Astrocyte of the hippocampus (primary cell): ENCODE measurements around the gene HNRNPM.

ENCODE experiments used
- DNase-seq: peaks from one replicate; pipeline ENCODE4 v3.0.0; 2011; ENCODE audit warnings: low read depth, low spot score

The HNRNPM gene

DNA sequence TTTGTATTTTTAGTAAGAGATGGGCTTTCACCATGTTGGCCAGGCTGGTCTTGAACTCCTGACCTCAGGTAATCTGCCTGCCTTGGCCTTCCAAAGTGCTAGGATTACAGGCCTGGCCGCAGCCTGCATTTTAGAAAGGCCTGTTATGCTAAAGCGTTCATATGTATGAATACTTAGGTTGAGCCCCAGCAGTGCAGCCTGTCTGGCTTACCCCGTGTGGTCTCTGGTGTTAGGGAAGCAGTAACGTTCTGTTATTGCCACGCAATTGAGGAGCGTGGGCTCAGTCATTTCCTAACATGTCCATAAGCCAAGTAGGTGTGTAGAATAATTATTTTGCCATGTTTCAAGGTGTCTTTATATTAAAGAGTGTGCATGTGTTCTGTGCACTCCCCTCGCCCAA, 14.3 kb downstream of the HNRNPM start:
- DNase-seq: no peak

DNA sequence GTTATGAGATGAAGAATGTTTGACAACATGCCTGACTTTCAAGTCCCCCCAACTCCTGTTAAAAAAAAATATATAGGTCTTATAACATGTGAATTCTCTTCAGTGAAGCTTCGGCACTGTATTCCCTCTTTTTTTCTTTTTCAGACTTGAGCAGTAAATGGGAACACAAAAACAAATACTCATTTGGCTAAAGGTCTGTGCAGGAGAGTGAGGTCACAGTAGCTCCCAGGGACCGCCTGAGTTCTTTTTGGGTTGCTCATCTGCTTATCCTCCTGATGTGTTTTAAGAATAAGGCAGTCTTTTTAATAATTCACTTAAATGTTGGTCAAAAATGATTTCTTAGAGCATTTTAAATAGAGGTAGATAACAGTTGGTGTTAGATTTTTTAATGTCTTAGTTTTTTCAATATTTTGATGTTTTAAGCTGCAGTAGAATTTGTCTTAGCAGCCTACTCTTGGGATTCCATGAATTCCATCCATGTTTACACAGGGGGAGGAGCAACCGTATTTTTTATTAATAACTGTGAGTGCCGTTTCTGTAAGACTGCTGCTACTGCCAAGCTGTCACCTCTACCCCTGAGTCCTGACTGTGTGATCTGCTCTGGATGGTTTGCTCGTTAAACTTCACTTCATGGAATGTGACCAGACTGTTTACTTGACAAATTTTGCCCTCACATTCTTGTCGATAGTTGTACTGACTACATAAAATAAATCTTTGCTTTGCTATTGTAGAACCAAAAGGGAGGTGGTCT, 14.9 kb downstream of the HNRNPM start:
- DNase-seq: peak; percentile 62

DNA sequence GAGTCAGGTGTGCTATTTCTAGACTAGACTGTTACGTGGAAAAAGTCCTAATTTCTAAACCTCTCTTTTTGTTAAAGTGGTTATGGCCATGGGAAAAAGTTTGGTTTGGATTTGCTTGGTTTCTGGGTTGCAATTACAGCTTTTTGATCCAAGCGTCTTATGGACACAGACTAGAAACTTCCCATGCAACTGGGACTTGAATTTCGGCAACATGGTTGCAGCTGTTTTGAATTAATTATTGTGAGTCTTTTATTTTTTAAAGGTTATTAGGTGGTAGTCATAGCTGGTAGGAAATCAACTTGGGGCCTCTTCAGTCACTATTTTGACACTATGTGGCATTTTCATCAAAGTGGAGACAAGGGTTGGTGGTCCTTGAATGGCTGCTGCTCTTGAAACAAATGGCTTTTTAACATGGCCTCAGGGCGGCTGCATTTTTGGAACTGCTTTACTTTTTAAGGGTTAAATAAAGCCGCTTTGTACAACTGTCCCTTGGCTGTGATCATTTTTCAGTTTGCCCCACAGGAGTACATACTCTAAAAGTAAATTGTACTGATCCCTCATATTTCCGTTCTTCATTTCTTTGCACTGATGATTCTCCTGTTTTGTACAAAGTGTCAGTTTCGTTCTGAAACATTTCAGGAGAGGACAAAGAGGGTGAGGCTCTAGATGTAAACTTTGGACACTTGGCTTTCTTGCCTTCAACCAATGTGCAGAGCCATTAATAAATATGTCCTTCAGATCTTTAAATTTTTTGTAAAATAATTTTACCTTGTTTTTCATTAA, 15.9 kb downstream of the HNRNPM start:
- no peak for DNase-seq

DNA sequence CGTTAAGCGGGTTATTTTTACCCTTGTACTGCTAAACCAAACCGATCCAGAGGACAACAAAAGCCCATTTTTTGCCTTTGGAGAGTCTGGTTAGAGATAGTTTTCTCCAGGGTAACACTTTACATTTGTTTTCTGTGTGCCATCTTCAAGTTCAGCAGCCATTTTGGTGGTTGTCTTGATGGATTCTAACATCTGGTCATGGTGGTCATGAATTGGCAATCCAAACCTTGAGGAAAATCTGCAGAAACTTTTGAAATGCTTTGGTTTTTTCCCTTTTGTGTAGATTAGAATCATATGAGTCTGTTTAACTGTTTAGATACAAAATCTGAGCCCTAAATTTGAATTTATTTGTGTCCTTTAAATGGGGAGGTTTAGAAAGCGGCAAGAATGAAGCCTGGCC, 16.6 kb downstream of the HNRNPM start:
- DNase-seq: no peak

DNA sequence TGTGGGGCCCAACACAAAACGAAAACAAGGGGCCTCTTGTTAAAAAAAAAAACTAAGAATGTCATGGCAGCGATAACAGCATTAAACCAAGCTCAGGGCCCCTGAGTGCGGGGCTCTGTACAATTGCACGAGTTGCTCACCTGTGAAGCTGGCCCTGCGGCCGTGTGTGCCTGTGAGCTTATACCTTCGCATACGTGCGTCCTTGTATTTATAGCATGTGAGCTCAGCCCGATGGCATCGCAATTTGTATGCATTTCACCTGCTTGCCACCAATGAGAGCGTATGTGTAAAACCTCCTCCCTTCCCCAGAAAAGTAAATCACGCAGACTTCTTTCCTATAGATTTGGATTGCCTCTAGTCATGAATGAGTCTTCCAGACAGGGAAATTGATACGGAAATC, 17.1 kb downstream of the HNRNPM start:
- DNase-seq: no peak

DNA sequence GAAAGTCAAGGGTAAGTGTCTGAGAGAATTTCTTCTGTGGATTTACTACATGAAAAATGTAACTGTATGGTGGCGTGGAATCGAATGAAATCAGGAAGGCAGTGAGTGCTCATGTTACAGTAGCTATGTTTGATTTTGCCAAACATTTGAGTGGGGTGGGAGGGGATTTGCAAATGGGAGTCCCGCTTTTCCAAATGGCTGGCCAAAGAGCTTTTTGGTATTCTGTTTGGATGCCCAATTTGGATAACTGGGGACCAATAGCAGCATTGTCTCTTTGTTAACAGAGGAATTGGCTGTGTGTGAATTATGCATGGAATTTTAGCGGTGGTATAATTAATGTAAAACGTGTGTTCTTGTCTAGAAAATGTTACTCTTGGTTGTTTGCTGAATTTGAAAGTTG, 17.8 kb downstream of the HNRNPM start:
- DNase-seq: peak; percentile 82

DNA sequence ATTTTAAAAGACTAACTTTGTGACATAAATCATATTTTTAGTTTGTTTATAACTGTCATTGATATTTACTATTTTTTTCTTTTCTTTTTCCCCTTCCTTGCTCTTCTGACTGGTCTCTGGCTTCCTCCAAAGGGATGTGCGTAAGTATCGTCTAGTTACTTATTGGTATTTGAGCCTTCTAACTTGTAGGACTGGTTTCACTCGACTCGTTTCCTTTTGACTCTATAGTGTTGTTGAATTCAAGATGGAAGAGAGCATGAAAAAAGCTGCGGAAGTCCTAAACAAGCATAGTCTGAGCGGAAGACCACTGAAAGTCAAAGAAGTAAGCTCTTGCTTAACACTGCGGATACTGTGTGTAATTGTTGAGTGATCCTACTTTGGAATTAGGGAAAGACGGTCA, 18.6 kb downstream of the HNRNPM start:
- DNase-seq: no peak

DNA sequence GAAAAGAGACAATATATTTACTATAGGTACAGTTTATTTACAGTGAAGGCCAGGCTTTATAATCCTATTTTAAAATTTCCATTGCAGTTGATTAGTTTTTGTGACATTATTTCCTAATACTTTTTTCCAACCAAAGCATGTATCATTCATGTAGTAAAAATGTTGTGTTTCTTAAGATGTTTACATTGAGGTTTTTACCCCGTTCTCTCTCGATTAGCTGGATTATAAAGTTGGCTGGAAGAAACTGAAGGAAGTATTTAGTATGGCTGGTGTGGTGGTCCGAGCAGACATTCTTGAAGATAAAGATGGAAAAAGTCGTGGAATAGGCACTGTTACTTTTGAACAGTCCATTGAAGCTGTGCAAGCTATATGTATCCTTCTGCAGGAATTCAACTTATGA, 21.2 kb downstream of the HNRNPM start:
- no peak for DNase-seq

DNA sequence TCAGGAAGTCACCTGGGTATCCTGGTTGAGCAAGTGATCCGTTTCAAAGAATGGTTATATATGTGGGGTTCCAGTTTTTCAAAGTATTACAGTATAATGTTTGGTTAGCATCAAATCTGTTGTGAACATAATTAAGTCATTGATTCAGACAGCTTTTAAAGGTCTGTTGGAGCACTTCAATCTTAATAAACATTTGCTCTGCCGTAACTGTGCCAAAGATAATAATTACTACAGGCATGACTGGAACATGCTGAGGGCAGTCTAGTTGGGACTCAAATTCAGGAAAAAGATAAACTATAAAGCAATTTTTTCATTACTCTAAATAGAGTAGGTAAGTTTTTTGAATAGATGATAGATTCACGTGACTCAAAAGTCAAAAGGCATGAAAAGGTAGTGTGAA, 23.3 kb downstream of the HNRNPM start:
- no peak for DNase-seq

DNA sequence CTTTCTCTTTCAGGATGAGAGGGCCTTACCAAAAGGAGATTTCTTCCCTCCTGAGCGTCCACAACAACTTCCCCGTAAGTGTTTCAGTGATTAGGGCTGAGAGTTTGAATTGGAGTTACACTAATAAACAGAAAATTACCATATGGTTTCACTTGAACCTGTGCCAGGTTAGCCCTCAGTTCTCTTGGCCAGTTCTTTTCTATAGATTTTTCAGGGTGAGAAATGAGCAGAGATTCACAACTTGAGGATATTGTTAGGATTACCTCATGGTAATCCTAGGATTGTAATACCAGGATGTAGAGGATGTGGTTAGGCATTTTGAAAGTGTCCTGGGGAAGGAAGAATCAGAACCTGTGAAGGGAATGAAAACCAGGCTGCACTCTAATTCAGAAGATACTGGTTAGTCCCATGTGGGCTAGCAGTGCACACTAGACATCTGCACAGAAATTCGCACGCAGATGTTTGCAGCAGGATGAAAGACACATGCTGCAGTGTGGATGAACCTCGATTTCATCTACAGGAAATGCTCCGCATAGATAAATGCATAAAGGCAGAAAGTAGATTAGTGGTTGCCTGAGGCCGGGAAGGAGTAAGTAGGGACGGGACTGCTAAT, 24.1 kb downstream of the HNRNPM start:
- DNase-seq: no peak

DNA sequence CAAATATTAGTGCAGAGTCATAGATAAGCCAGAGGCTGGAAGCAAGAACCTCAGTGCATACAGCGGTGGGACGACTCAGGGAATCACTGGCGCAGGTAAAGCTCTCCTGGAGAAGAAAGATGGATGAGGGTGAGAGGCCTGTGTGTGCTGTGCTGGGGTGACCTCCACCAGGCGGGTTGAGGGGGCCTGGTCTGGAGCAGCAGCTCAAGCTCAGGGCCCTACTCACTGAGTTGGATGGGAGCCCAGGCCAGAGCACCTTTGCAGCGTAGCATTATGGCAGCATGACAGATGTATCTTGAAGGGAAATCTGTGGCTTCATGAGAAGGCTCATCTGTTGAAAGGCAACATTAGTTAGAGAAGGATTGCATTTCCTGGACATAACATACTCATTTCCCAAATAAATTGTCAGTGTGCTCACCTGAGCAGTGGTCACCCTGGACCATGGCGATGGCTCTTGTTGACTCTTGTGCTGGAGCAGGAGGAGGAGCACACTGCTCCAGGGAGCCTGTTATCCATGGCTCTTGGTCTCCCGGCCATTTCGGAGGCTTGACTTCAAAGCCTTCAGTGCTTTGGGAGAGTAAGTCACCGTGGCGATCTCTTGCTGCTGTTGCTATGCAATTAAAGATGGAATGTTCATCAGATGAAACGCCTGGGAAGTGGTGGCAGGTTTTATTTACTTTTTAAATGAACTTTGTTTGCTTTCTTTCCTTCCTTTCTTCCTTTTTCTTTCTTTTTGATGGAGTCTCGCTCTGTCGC, 25.0 kb downstream of the HNRNPM start:
- no peak for DNase-seq

DNA sequence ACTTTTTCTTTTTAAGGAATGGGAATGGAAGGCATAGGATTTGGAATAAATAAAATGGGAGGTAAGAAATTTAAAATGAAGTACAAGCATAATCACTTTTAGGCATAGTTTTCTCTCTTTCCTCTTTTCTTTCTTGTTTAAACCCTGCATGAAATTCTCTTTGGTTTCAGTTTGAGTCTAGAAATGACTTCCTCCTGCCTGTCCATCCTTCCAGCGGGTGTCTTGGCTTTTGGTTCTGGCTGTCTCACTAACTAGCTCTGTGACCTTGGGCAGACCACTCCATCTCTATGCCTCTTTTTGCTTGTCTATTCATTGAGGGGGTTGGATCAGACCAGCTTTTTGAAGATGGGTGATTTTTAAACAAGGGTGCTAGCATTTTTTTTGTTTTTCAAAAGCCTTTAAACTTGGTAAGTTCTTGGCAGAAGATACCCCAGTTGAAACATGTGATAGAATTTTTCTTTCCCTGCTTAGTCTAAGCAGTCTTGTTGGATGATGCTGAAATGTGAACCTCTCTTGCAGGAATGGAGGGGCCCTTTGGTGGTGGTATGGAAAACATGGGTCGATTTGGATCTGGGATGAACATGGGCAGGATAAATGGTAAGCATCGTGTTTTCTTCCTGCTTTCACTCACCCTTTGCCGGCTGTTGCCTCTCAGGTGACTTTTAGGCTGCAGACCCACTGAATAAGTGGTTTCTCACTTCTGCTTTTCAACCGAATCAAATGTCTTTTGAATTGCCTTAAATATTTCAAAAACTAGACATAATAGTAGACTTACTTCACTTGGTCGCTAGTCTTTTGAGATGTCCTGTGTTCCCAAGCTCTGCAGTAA, 29.1 kb downstream of the HNRNPM start:
- DNase-seq: no peak

DNA sequence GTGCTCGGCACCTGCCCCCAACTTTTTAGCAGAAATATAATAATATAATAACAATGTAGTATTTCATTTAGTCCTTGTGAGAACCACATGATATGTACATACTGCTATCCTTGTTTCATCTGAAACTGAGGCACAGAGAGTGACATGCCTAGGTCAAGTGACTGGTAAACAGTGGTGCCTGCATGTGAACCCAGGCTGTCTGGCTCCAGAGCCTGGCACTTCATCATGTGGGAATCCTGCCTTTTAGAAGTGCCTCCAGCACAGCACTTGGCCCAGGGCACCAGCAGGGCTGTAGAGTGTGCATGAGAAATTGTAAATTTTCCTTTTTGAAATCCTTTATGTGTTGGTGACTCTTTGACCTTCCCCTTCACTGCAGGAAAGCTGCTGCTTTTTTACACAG, 30.2 kb downstream of the HNRNPM start:
- no peak for DNase-seq

DNA sequence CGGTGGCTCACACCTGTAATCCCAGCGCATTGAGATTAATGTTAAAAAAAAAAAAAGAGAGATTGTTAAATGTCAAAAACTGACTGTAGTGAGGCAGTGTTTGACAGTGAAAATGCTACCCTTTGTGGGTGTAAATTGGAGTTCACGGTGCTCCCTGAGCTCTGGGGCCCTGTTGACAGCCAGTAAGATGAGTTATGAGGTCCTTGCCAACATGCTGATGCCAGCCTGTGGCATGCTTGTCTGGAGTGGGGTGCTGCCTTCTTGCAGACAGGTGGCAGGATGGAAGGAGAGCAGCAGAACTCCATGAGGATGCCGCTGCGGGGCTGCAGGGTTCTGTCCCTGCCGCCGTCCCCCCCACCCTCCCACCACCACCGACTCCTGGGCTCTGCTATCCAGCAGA, 31.7 kb downstream of the HNRNPM start:
- no peak for DNase-seq

DNA sequence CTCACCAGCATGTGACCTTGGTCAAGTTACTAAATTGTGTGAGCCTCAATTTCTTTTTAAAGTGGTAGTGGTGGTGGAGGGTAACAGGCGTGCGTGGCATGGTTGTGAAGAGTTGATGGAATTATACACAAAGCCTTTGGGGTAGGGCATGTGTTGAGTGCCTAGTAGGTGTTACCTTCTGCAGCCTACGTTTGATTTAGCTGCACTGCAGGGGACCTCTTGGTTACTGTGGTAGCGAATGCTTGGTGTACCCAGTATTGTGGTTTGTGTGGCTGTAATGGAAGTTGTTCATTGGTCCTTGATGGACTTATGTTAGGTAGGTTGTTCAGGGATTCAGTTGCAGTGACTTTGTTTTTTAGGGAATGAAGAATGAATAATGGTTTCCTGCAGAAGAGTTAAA, 33.1 kb downstream of the HNRNPM start:
- DNase-seq: no peak

DNA sequence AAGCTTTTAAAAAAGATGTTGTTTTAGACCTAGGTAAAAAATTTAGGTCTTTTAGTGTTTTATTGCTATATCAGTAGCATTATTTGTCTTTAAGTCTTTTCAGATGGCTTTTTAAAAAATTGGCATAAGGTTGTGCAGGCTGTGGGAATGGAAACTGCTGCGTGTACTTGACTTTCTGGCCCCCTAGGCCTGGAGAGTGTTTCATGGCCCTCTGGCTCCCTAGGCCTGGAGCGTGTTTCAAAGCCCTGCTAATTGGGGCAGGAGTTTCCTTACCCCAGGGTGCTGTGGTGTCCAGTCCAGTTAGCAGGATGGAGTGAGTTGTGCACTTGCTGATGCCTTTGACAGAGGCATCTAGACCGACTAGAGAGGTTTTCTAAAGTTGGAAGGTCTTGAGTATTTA, 33.8 kb downstream of the HNRNPM start:
- DNase-seq: no peak

DNA sequence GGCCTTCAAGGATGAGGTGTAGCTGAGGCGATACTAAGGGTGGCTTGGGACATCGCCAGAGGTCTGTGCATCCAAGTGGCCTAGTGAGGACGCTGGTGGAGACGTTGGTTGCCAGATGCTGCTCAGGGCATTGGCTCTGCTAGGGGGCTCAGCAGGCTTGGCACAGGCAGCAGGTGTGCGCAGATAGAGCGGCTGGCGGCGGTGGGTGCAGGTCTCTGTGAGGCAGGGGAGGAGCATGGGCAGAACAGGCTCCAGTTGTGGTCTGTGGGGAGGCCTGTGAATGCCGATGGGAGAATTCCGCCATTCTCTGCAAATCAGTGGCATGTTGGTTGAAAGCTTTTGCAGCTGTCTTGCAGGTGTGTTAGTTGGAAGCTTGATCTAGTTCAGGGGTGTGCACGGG, 36.4 kb downstream of the HNRNPM start:
- DNase-seq: no peak

DNA sequence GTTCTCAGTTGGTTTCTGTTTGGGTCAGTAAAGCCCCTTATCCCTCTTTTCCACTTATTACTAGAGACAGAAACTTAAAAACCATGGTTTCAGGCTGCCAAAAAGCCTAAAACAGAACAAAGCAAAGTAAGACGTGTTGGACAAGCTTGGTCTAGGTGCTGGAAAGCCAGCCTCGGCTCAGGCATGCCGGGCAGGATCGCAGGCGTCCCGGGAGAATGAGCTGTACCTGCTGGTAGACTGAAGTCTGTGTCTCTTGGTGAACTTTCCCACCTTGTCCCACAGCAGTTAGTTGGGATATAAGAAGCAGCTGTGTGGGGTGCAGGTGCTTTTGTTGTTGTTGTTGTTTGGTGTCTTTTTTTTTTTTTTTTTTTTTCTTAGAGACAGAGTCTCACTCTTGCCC, 36.8 kb downstream of the HNRNPM start:
- no peak for DNase-seq

DNA sequence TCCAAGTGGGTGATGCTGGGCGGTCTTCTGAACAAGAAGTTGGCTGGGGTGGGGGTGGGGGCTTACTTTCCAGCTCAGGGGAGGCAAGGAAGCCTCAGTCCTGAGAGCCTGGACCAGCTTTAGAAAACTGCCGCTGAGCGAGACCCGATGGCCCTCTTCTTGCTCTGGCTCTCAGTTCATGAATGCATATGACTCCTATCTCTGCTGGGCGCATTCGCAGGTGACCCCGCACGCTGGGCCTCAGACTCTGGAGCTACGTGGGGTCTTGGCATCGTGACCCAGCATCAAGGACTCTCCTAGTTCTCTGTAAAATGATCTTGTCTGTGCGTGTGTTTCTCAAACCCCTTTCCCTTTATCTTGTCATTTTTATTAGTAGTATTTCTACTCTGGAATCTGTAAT, 37.9 kb downstream of the HNRNPM start:
- no peak for DNase-seq

DNA sequence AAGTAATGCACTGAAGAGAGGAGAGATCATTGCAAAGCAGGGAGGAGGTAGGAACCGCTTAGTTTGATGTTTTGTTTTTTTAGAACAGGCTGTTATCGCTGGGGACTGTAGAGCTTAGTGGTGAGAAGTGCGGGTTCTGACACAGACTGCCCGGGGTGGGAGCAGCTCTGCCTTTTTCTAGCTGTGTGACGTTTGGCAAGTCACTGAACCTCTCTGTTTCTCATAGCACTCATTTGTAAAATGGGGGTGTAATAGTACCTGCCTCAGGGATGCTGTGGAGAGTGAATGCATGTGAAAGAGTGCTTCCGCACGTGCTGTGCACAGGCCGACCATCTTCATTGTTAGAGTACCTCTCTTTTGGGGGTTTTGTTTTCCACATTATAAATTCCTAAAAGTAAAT, 38.4 kb downstream of the HNRNPM start:
- no peak for DNase-seq

DNA sequence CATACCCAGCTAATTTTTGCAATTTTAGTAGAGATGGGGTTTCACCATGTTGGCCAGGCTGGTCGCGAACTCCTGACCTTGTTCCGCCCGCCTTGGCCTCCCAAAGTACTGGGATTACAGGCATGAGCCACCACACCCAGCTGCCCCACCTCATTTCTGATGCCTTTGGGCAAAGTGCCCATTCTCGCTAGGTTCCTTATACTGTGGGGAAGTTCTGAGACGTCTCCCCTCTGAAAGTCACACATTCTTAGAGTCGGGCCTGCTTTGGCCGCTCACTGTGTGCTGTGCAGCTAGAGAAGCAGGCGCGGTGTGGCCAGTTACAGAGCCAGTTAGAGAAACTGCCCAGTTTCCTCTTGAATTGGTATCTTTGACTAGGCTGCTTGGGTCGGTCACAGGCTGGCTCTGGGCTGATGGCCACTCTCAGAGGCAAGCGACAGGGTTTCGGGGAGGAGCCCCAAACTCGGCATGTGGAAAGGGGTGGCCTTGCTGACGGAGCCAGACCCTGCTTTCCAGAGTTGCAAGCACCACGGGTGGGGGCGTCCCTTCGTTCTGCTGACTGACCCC, 39.6 kb downstream of the HNRNPM start:
- no peak for DNase-seq
